GM06990 (cell line): ENCODE data around the gene NLRC5.

Source experiments
- DNase-seq: peaks from one replicate; pipeline ENCODE4 v3.0.0-alpha.2; 2011; ENCODE audit not compliant: insufficient read length; ENCODE audit errors: extremely low read depth
- H3K27me3 ChIP-seq: replicated peaks from 2 replicates; pipeline ENCODE4 v1.6.0; 2011; ENCODE audit warnings: low read length; ENCODE audit not compliant: control insufficient read depth, insufficient read depth
- H3K36me3 ChIP-seq: 2 replicates; pipeline ENCODE4 v1.5.1; 2011; ENCODE audit warnings: low read length; ENCODE audit not compliant: control insufficient read depth, insufficient read depth
- H3K4me3 ChIP-seq: replicated peaks from 2 replicates; pipeline ENCODE4 v1.5.1; 2011; ENCODE audit warnings: low read depth, mild to moderate bottlenecking, control low read depth, low read length
- TF ChIP-seq, protein P1 (sequence below): IDR thresholded peaks from 2 replicates; pipeline ENCODE4 v1.5.1; 2011; ENCODE audit warnings: low read length, control low read depth, mild to moderate bottlenecking, inconsistent platforms; ENCODE audit not compliant: insufficient read depth, poor library complexity, severe bottlenecking

Gene NLRC5

DNA sequence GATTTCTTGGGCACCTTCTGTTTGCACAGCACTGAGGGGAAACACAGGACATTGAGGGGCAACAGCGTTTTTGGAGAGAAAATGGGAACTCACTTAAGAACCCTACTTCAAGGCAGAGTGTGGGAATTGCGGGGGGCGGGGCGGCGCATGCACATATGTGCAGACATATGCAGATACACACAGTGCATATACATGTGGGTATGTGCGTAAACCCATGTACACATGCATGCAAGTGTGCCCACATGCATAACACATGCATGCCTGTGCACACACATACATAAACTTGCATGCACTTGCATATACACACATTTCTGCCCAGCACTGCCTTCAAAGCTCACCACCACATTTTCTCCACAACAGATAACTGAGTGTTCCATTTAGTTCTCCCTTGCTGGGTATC is 32.4 kb downstream of the NLRC5 start:
- no peaks in the 10 kb centered on the region for H3K27me3 ChIP-seq
- no peak for DNase-seq
- H3K4me3 ChIP-seq: no peak overlapping the region
- H3K36me3 ChIP-seq: peaks cover 52% of the 10 kb centered on the region
- TF ChIP-seq, protein P1, sequence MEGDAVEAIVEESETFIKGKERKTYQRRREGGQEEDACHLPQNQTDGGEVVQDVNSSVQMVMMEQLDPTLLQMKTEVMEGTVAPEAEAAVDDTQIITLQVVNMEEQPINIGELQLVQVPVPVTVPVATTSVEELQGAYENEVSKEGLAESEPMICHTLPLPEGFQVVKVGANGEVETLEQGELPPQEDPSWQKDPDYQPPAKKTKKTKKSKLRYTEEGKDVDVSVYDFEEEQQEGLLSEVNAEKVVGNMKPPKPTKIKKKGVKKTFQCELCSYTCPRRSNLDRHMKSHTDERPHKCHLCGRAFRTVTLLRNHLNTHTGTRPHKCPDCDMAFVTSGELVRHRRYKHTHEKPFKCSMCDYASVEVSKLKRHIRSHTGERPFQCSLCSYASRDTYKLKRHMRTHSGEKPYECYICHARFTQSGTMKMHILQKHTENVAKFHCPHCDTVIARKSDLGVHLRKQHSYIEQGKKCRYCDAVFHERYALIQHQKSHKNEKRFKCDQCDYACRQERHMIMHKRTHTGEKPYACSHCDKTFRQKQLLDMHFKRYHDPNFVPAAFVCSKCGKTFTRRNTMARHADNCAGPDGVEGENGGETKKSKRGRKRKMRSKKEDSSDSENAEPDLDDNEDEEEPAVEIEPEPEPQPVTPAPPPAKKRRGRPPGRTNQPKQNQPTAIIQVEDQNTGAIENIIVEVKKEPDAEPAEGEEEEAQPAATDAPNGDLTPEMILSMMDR: no peak

DNA sequence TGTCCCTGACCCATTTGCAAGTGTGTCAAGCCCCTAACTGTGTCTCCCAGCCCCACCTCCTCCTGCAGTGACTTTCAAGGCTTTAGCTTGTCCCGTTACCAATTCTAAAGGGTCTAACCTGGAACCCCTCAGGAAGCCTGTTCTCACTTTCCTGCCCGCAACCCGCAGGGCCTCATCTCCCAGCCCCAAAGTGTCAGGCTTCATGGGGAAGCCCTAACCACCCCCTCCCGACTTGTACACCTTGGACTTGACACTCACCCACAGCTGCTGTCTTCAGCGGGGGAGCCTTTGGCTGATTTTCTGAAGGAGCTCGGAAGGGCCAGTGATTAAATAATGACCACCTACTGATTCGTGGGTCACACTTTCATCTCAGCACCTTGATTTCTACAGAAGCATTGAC is 33.1 kb downstream of the NLRC5 start:
- Histone ChIP-seq H3K4me3 (no peak overlapping the region), H3K27me3 (no peaks in the 10 kb centered on the region), H3K36me3 (peaks cover 46% of the 10 kb centered on the region)
- TF ChIP-seq, protein P1: no peak
- DNase-seq: no peak

DNA sequence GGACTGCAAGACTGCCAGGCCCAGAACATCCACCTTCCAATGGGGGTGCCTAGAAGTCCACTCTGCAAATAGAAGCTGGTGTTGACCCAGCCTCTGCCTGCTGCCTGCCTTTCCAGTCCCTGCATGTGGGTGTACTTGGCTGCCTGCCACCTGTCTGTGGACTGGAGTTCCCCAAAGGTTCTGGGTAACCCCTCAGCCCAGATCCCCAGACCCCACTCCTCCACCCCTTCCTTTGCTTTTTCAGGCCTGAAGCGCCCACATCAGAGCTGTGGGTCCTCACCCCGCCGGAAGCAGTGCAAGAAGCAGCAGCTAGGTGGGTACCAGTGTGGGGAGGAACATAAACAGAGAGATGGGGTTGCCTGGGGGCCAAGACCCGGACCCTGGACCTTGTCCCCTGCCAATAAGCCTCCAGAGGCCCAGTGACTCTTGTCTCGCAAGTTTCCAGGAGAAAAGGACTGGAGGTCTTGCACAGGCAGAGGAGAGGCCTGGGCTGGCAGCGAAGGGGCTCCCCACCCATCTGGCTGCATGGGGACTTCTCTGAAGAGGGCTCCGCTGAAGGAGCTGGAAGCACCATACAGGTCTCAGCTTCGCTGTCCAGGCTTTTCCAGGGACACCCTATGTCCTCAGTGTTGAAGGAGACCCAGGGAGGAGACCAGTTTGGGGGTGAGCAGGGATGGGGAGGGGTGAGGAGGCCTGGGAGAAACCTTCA is 34.3 kb downstream of the NLRC5 start:
- no peaks in the 10 kb centered on the region for H3K27me3 ChIP-seq
- H3K36me3 ChIP-seq: peaks cover 43% of the 10 kb centered on the region
- TF ChIP-seq, protein P1: no peak
- no peak overlapping the region for H3K4me3 ChIP-seq
- no peak for DNase-seq

DNA sequence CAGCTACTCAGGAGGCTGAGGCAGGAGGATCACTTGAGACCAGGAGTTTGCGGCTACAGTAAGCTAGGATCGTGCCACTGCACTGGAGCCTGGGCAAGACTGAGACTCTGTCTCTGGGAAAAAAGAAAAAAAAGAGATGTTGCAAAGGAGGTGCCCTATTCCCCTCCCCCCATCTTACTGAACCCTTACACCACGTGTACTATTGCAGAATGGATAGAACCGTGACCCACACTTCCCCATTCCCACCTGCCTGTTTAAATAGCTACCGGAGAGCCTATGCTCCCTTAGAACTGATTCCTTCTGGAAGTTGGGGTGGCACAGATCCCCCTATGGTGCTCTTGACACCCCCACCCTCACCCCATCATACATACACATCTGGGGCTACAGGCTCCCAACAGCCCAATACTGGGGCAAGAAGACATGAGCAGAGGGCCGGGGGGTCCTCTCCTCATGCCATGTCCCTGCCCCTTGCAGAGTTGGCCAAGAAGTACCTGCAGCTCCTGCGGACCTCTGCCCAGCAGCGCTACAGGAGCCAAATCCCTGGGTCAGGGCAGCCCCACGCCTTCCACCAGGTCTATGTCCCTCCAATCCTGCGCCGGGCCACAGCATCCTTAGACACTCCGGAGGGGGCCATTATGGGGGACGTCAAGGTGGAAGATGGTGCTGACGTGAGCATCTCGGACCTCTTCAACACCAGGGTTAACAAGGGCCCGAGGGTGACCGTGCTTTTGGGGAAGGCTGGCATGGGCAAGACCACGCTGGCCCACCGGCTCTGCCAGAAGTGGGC is 35.7 kb downstream of the NLRC5 start:
- DNase-seq: no peak
- no peaks in the 10 kb centered on the region for H3K27me3 ChIP-seq
- TF ChIP-seq, protein P1: no peak
- no peak overlapping the region for H3K4me3 ChIP-seq
- peaks cover 46% of the 10 kb centered on the region for H3K36me3 ChIP-seq

DNA sequence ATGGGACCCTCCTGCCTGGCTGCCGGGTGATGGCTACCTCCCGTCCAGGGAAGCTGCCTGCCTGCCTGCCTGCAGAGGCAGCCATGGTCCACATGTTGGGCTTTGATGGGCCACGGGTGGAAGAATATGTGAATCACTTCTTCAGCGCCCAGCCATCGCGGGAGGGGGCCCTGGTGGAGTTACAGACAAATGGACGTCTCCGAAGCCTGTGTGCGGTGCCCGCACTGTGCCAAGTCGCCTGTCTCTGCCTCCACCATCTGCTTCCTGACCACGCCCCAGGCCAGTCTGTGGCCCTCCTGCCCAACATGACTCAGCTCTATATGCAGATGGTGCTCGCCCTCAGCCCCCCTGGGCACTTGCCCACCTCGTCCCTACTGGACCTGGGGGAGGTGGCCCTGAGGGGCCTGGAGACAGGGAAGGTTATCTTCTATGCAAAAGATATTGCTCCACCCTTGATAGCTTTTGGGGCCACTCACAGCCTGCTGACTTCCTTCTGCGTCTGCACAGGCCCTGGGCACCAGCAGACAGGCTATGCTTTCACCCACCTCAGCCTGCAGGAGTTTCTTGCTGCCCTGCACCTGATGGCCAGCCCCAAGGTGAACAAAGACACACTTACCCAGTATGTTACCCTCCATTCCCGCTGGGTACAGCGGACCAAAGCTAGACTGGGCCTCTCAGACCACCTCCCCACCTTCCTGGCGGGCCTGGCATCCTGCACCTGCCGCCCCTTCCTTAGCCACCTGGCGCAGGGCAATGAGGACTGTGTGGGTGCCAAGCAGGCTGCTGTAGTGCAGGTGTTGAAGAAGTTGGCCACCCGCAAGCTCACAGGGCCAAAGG is 36.8 kb downstream of the NLRC5 start:
- peaks cover 39% of the 10 kb centered on the region for H3K36me3 ChIP-seq
- no peak overlapping the region for H3K4me3 ChIP-seq
- TF ChIP-seq, protein P1: no peak
- no peak for DNase-seq
- no peaks in the 10 kb centered on the region for H3K27me3 ChIP-seq
